GM18526 (cell line): ENCODE measurements around the gene SLC29A3.

ENCODE experiments used
- POLR2A ChIP-seq: IDR thresholded peaks from 3 replicates; pipeline ENCODE4 v1.6.1; 2011; ENCODE audit not compliant: insufficient read length; ENCODE audit errors: extremely low read depth

Gene SLC29A3

DNA sequence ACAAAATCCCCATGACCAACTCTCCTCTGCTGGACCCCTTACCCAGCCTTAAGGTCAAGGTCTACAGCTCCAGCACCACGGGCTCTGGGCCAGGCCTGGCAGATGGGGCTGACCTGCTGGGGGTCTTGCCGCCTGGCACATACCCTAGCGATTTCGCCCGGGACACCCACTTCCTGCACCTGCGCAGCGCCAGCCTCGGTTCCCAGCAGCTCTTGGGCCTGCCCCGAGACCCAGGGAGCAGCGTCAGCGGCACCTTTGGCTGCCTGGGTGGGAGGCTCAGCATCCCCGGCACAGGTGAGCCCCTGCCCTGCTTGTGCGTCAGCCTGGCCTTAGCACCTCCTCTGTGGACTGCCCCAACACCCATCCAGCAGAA is 27.5 kb upstream of the SLC29A3 start:
- TF ChIP-seq POLR2A, result no peak

- no peak for TF ChIP-seq POLR2A
Measured at GRCh38 chr10:71292624-71293445, 26.2 kb upstream of the SLC29A3 start.

DNA sequence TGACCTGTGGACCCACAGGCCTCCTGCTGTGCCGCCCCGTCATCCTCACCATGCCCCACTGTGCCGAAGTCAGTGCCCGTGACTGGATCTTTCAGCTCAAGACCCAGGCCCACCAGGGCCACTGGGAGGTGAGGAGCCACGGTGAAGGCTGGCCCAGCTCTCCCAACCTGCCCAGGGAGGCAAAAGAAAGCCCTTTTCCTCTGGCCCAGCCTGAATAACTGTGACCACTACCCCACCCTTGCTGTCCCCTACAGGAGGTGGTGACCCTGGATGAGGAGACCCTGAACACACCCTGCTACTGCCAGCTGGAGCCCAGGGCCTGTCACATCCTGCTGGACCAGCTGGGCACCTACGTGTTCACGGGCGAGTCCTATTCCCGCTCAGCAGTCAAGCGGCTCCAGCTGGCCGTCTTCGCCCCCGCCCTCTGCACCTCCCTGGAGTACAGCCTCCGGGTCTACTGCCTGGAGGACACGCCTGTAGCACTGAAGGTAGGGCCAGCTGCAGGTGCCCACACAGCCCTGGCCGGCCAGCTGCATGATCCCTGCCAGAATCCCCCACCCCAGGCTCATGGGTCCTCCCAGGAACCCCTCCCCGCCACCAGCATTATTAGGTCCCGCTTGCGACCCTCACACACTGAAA is 25.5 kb upstream of the SLC29A3 start:
- no peak for TF ChIP-seq POLR2A

- no peak for TF ChIP-seq POLR2A
Measured at GRCh38 chr10:71294091-71294561, 24.9 kb upstream of the SLC29A3 start.

DNA sequence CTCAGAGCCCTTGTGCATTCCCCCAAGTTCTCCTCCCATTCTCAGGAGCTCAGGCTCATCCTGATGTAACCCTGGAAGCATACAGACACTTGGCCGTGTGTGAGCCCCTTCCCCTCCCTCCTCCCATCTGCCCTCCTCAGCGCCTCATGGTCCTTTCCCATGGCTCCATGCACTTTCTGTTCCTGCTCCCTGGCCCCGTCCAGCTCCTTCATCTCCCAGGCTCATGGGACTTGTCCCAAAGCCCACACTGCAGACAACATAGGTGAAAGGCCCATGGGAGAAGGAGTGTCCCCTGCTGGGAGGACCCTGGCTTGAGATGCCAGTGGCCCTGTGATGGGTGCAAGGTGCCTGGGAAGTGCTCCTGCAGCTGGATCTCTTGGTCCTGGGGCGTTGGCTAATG is 24.2 kb upstream of the SLC29A3 start:
- TF ChIP-seq POLR2A, result no peak

DNA sequence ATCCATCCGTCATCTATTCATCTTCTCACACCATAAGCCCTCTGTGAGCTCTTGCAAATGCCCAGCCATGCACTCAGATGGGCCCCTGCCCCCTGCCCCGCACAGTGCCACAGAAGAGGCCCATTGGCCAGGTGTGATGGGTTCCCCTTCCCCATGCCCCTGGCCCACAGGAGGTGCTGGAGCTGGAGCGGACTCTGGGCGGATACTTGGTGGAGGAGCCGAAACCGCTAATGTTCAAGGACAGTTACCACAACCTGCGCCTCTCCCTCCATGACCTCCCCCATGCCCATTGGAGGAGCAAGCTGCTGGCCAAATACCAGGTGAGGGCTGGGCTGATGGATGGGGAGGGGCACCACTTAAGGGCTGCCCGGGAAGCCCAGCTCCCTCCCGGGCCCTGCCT is 23.4 kb upstream of the SLC29A3 start:
- no peak for TF ChIP-seq POLR2A

- no peak for TF ChIP-seq POLR2A
Measured at GRCh38 chr10:71296086-71296485, 23.0 kb upstream of the SLC29A3 start.

GRCh38 chr10:71297343-71297742 is 21.7 kb upstream of the SLC29A3 start:
- no peak for TF ChIP-seq POLR2A

DNA sequence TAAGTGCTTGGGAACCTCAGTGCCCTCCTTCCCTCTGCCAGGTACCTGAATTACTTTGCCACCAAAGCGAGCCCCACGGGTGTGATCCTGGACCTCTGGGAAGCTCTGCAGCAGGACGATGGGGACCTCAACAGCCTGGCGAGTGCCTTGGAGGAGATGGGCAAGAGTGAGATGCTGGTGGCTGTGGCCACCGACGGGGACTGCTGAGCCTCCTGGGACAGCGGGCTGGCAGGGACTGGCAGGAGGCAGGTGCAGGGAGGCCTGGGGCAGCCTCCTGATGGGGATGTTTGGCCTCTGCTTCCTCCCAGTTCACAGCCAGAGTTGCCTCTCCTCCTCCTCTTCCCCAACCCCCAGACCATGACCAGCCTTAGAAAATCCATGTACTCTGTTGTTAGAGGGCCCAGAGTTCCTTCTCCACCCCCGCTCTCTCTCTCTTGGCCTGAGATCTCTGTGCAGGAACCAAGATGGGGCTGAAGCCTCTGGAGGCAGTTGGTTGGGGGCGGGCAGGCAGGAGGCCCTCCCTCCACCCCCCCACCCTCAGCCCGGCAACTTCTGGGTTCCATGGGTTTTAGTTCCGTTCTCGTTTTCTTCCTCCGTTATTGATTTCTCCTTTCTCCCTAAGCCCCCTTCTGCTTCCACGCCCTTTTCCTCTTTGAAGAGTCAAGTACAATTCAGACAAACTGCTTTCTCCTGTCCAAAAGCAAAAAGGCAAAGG is 19.8 kb upstream of the SLC29A3 start:
- TF ChIP-seq POLR2A, result no peak

GRCh38 chr10:71300555-71301370 is 18.3 kb upstream of the SLC29A3 start:
- no peak for TF ChIP-seq POLR2A

GRCh38 chr10:71301371-71301916 is 17.6 kb upstream of the SLC29A3 start:
- TF ChIP-seq POLR2A, result no peak

- no peak for TF ChIP-seq POLR2A
Measured at GRCh38 chr10:71302451-71302850, 16.6 kb upstream of the SLC29A3 start.

GRCh38 chr10:71302874-71303568 is 16.0 kb upstream of the SLC29A3 start:
- no peak for TF ChIP-seq POLR2A

DNA sequence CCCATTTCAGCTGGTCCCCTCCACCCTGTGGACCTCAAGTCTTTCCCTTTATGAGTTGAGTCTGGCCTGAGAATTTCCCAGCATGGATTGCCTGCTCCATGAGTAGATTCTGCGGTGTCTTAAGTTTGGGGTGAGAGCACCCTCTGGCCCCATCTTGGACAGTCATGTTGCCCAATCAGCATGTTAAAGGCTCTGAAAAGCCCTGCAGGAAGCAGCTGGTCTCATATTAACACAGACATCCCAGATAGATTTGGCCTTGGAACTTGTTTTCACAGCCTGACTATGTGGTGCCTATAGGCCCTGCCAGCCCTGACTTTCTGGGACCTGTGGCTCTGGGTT is 15.5 kb upstream of the SLC29A3 start:
- TF ChIP-seq POLR2A, result no peak

GRCh38 chr10:71304914-71305313 is 14.1 kb upstream of the SLC29A3 start:
- no peak for TF ChIP-seq POLR2A

DNA sequence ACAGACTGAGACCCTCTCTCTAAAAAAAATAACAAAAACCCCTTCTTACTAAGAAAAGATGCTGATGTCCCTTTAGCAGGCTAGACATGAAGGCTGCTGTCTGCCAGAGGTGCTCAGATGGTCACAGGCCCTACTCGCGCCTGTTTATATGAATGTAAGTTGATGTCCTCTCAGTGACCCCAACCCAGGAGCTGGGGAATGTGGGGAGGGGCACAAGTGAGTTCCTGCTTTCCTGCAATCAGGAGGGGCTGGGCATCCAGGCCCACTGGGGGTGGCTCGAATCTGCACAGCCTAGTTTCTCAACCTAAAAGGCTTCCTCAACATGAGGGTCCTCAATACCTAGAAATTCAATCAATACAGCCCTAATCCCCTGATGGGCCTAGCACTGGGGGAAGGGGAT is 12.1 kb upstream of the SLC29A3 start:
- TF ChIP-seq POLR2A, result no peak
